Loucy (cell line): ENCODE results near the gene SEC16A.

Experiments used
- EZH2phosphoT487 ChIP-seq: fragments of 200-600 bp; IDR thresholded peaks from 2 replicates; pipeline ENCODE4 v1.6.1; 2018; ENCODE audit warnings: antibody characterized with exemption, mild to moderate bottlenecking, moderate library complexity, borderline replicate concordance
- TF ChIP-seq, protein P1 (sequence below): fragments of 200-600 bp; sonication (generic); conservative IDR thresholded peaks from 2 replicates; pipeline ENCODE4 v1.5.1; 2014; ENCODE audit warnings: mild to moderate bottlenecking, antibody characterized with exemption, low read length

DNA sequence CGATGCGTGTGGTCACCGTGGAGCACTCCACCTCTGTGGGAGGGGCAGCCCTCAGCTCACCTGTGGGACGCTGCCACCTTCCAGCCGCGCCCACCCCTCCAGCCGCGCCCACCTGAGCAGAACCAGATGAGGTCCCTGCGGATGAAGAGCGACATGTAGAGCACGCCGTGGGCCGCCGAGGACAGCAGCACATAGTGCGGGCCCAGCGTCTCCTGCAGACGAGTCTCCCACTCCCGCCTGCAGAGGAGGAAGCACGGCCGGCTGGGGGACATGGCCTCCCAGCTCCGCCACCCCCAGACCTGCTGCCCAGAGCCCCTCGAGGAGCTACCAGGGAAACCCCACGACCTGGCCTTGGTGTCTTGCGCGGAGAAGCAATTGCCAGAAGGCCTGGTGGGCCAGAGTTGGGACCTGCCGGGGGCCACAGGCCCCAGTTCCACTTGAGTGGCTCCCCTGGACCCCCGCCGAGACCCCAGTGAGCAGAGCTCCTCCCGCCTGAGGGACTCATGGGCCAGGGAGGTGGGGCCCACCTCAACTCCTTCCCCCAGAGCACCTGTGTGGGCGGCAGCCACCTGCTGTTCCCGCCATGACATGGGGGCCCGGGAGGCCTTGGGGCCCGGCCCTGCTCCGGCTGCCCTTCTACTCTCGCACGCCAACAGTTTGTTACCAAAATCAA, 49.7 kb downstream of the SEC16A start:
- TF ChIP-seq, protein P1, sequence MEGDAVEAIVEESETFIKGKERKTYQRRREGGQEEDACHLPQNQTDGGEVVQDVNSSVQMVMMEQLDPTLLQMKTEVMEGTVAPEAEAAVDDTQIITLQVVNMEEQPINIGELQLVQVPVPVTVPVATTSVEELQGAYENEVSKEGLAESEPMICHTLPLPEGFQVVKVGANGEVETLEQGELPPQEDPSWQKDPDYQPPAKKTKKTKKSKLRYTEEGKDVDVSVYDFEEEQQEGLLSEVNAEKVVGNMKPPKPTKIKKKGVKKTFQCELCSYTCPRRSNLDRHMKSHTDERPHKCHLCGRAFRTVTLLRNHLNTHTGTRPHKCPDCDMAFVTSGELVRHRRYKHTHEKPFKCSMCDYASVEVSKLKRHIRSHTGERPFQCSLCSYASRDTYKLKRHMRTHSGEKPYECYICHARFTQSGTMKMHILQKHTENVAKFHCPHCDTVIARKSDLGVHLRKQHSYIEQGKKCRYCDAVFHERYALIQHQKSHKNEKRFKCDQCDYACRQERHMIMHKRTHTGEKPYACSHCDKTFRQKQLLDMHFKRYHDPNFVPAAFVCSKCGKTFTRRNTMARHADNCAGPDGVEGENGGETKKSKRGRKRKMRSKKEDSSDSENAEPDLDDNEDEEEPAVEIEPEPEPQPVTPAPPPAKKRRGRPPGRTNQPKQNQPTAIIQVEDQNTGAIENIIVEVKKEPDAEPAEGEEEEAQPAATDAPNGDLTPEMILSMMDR, result no peak
- no peak for TF ChIP-seq EZH2phosphoT487
